ENCODE results near the gene GRIN3B. TPM values are rescaled to one million over a fixed set of nuclear protein-coding genes. Genes with fewer than 3 reads are reported as not detected.
A peak's percentile ranks its signal among the peaks of the same experiment; 100 is the strongest.

Gene GRIN3B
- total and polyA plus RNA-seq, 9 of the 15 experiments (the other 6 are each of a cell fraction or from before 2014, with no cell fraction given) = 0.06 to 0.95 (median 0.19) TPM; not detected in 6

DNA sequence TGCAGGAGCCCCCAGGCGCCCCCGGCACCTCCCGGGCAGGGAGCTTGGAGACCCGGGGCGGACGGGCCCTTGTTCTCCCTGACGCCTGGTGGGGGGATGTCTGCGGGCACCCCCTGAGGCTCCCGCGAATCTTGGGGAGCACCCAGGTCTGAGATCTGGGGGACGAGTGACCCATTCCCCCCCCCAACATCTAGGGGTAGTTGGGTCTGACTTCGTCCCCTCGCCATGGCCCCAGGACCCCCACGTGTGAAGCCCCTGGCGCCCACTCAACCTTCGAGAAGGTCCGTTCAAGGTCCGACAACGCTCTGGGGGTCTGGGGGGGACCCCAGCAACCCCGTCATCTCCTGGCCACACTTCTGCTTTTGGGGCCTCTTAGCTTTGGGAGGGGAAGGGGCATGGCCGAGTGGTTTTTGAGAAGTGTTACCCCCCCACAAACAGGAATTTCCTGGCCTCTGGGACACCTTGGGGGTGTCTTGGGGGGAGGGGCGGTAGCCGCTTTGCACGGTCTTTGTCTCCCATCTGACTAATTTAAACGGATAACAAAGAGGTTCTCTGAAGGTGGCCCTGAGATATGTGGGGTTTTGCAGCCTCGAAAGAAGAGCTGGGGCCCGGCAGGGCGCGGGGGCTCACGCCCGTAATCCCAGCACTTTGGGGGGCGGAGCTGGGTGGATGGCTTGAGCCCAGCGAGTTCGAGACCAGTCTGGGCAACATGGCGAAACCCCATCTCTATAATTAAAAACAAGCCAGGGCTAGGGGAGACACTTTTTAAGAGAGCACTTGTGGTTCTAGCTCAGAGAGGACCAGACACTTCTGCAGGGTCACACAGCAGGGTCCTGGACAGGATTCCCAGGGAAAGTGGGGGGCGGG, 26.8 kb downstream of the GRIN3B start (continued):
- TF ChIP-seq, protein P1, sequence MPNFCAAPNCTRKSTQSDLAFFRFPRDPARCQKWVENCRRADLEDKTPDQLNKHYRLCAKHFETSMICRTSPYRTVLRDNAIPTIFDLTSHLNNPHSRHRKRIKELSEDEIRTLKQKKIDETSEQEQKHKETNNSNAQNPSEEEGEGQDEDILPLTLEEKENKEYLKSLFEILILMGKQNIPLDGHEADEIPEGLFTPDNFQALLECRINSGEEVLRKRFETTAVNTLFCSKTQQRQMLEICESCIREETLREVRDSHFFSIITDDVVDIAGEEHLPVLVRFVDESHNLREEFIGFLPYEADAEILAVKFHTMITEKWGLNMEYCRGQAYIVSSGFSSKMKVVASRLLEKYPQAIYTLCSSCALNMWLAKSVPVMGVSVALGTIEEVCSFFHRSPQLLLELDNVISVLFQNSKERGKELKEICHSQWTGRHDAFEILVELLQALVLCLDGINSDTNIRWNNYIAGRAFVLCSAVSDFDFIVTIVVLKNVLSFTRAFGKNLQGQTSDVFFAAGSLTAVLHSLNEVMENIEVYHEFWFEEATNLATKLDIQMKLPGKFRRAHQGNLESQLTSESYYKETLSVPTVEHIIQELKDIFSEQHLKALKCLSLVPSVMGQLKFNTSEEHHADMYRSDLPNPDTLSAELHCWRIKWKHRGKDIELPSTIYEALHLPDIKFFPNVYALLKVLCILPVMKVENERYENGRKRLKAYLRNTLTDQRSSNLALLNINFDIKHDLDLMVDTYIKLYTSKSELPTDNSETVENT (CRISPR knock-in tag; IDR thresholded peaks at IDR 0.05) = no peak
- TF ChIP-seq, protein P2, sequence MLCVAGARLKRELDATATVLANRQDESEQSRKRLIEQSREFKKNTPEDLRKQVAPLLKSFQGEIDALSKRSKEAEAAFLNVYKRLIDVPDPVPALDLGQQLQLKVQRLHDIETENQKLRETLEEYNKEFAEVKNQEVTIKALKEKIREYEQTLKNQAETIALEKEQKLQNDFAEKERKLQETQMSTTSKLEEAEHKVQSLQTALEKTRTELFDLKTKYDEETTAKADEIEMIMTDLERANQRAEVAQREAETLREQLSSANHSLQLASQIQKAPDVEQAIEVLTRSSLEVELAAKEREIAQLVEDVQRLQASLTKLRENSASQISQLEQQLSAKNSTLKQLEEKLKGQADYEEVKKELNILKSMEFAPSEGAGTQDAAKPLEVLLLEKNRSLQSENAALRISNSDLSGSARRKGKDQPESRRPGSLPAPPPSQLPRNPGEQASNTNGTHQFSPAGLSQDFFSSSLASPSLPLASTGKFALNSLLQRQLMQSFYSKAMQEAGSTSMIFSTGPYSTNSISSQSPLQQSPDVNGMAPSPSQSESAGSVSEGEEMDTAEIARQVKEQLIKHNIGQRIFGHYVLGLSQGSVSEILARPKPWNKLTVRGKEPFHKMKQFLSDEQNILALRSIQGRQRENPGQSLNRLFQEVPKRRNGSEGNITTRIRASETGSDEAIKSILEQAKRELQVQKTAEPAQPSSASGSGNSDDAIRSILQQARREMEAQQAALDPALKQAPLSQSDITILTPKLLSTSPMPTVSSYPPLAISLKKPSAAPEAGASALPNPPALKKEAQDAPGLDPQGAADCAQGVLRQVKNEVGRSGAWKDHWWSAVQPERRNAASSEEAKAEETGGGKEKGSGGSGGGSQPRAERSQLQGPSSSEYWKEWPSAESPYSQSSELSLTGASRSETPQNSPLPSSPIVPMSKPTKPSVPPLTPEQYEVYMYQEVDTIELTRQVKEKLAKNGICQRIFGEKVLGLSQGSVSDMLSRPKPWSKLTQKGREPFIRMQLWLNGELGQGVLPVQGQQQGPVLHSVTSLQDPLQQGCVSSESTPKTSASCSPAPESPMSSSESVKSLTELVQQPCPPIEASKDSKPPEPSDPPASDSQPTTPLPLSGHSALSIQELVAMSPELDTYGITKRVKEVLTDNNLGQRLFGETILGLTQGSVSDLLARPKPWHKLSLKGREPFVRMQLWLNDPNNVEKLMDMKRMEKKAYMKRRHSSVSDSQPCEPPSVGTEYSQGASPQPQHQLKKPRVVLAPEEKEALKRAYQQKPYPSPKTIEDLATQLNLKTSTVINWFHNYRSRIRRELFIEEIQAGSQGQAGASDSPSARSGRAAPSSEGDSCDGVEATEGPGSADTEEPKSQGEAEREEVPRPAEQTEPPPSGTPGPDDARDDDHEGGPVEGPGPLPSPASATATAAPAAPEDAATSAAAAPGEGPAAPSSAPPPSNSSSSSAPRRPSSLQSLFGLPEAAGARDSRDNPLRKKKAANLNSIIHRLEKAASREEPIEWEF (CRISPR knock-in tag; IDR thresholded peaks at IDR 0.05) = no peak
- TF ChIP-seq TFAM (CRISPR knock-in tag; conservative IDR thresholded peaks at IDR 0.05) (no peak), ZC3H4 (CRISPR knock-in tag; IDR thresholded peaks at IDR 0.05; ENCODE audit: borderline replicate concordance) (peak; percentile 78; the same call in 1 of the 2 replicates), CBX2 (IDR thresholded peaks at IDR 0.05; ENCODE audit: insufficient read depth, low read length, poor library complexity, severe bottlenecking) (no peak), YY1 (IDR thresholded peaks at IDR 0.05; ENCODE audit: borderline replicate concordance in 1 of 3, control insufficient read depth in 1 of 3, extremely low read depth in 1 of 3, insufficient read depth in 3 of 3, insufficient read length in 1 of 3, insufficient replicate concordance in 2 of 3, low read depth in 1 of 3, low read length in 2 of 3) (no peak), ZFP36 (IDR thresholded peaks at IDR 0.05; ENCODE audit: low read depth, low read length, partially characterized antibody) (peak; percentile 90), ARNT (IDR thresholded peaks at IDR 0.05) (no peak), SRSF3 (IDR thresholded peaks at IDR 0.05; ENCODE audit: insufficient read depth, low read length) (no peak)
- TF ChIP-seq, protein P3, sequence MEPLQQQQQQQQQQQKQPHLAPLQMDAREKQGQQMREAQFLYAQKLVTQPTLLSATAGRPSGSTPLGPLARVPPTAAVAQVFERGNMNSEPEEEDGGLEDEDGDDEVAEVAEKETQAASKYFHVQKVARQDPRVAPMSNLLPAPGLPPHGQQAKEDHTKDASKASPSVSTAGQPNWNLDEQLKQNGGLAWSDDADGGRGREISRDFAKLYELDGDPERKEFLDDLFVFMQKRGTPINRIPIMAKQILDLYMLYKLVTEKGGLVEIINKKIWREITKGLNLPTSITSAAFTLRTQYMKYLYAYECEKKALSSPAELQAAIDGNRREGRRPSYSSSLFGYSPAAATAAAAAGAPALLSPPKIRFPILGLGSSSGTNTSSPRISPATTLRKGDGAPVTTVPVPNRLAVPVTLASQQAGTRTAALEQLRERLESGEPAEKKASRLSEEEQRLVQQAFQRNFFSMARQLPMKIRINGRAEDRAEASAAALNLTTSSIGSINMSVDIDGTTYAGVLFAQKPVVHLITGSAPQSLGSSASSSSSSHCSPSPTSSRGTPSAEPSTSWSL (CRISPR knock-in tag; IDR thresholded peaks at IDR 0.05; ENCODE audit: borderline replicate concordance) = no peak
- TF ChIP-seq, protein P4, sequence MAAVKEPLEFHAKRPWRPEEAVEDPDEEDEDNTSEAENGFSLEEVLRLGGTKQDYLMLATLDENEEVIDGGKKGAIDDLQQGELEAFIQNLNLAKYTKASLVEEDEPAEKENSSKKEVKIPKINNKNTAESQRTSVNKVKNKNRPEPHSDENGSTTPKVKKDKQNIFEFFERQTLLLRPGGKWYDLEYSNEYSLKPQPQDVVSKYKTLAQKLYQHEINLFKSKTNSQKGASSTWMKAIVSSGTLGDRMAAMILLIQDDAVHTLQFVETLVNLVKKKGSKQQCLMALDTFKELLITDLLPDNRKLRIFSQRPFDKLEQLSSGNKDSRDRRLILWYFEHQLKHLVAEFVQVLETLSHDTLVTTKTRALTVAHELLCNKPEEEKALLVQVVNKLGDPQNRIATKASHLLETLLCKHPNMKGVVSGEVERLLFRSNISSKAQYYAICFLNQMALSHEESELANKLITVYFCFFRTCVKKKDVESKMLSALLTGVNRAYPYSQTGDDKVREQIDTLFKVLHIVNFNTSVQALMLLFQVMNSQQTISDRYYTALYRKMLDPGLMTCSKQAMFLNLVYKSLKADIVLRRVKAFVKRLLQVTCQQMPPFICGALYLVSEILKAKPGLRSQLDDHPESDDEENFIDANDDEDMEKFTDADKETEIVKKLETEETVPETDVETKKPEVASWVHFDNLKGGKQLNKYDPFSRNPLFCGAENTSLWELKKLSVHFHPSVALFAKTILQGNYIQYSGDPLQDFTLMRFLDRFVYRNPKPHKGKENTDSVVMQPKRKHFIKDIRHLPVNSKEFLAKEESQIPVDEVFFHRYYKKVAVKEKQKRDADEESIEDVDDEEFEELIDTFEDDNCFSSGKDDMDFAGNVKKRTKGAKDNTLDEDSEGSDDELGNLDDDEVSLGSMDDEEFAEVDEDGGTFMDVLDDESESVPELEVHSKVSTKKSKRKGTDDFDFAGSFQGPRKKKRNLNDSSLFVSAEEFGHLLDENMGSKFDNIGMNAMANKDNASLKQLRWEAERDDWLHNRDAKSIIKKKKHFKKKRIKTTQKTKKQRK (IDR thresholded peaks at IDR 0.05; ENCODE audit: borderline replicate concordance, low read depth, low read length) = no peak

All from K562 (cell line).